Astrocyte (in vitro differentiated cells and primary cell): ENCODE data around the gene TBXT. TPM values are rescaled to one million over a fixed set of nuclear protein-coding genes. Genes with fewer than 3 reads are reported as not detected.

Experiments
- DNase-seq: peaks from one replicate; pipeline ENCODE4 v3.0.0-alpha.2; 2010; ENCODE audit warnings: low read depth
- FAIRE-seq: peaks from 2 replicates; lab custom pipeline; 2011; peaks lifted over from hg19 to GRCh38; lab: Jason Lieb, UNC
- H2AFZ ChIP-seq: 2 replicates; pipeline ENCODE4 v1.6.0; 2012; ENCODE audit warnings: low read depth, low read length, inconsistent platforms
- H3K27ac ChIP-seq: 2 replicates; pipeline ENCODE4 v1.5.1; 2011; ENCODE audit warnings: low read depth, low read length, inconsistent platforms
- H3K27me3 ChIP-seq: 2 replicates; pipeline ENCODE4 v1.6.0; 2011; ENCODE audit warnings: low read length, inconsistent platforms; ENCODE audit not compliant: insufficient read depth
- H3K36me3 ChIP-seq: 2 replicates; pipeline ENCODE4 v1.5.1; 2011; ENCODE audit warnings: low read length, inconsistent platforms; ENCODE audit not compliant: insufficient read depth
- H3K4me1 ChIP-seq: 2 replicates; pipeline ENCODE4 v1.5.1; 2011; ENCODE audit warnings: low read length, inconsistent platforms; ENCODE audit not compliant: insufficient read depth
- H3K4me2 ChIP-seq: 2 replicates; pipeline ENCODE4 v1.6.0; 2012; ENCODE audit warnings: low read length, inconsistent platforms
- H3K4me3 ChIP-seq: 2 replicates; pipeline ENCODE4 v1.5.1; 2011; ENCODE audit warnings: low read depth, mild to moderate bottlenecking, low read length, inconsistent platforms; ENCODE audit not compliant: insufficient read depth
- H3K79me2 ChIP-seq: 2 replicates; pipeline ENCODE4 v1.6.0; 2012; ENCODE audit warnings: mild to moderate bottlenecking, low read length, inconsistent platforms; ENCODE audit not compliant: insufficient read depth
- H3K9ac ChIP-seq: 2 replicates; pipeline ENCODE4 v1.6.0; 2012; ENCODE audit warnings: mild to moderate bottlenecking, low read length, inconsistent platforms
- H3K9me3 ChIP-seq: 2 replicates; pipeline ENCODE4 v1.5.1; 2012; ENCODE audit warnings: low read depth, mild to moderate bottlenecking, low read length, inconsistent platforms; ENCODE audit not compliant: insufficient read depth
- H4K20me1 ChIP-seq: 2 replicates; pipeline ENCODE4 v1.6.0; 2012; ENCODE audit warnings: low read length, inconsistent platforms; ENCODE audit not compliant: insufficient read depth
- H3K27ac Mint-ChIP-seq: one replicate; pipeline ENCODE4 v1.8.0; 2021; ENCODE audit warnings: mild to moderate bottlenecking, mixed read lengths; ENCODE audit not compliant: unreplicated experiment
- H3K27me3 Mint-ChIP-seq: one replicate; pipeline ENCODE4 v1.8.0; 2021; ENCODE audit warnings: low read depth, mixed read lengths; ENCODE audit not compliant: unreplicated experiment
- H3K36me3 Mint-ChIP-seq: one replicate; pipeline ENCODE4 v1.8.0; 2021; ENCODE audit warnings: low read depth, mixed read lengths; ENCODE audit not compliant: unreplicated experiment
- H3K4me1 Mint-ChIP-seq: one replicate; pipeline ENCODE4 v1.8.0; 2021; ENCODE audit warnings: low read depth, mixed read lengths; ENCODE audit not compliant: unreplicated experiment
- H3K4me3 Mint-ChIP-seq: one replicate; pipeline ENCODE4 v1.8.0; 2021; ENCODE audit warnings: mild to moderate bottlenecking, moderate library complexity, mixed read lengths; ENCODE audit not compliant: unreplicated experiment
- H3K9me3 Mint-ChIP-seq: one replicate; pipeline ENCODE4 v1.8.0; 2021; ENCODE audit warnings: mild to moderate bottlenecking, mixed read lengths; ENCODE audit not compliant: unreplicated experiment
- EZH2 ChIP-seq: IDR thresholded peaks from 2 replicates; pipeline ENCODE4 v1.6.1; 2012; ENCODE audit warnings: mild to moderate bottlenecking, low read length, inconsistent platforms; ENCODE audit not compliant: insufficient read depth
- total RNA-seq: library from RNA; stranded (reverse); gene quantifications from 2 replicates; pipeline ENCODE4 v1.2.1, GENCODE V29; 2021
- TF ChIP-seq, protein P1 (sequence below): IDR thresholded peaks from 2 replicates; pipeline ENCODE4 v1.5.1; 2011; ENCODE audit warnings: low read depth, mild to moderate bottlenecking, inconsistent platforms, low read length, moderate library complexity; ENCODE audit not compliant: insufficient read depth

The TBXT gene
- total RNA-seq, 1 donor from 2014 or later, result not detected

GRCh38 chr6:166167258-166167731 lies 356 bp downstream of the TBXT start:
- TF ChIP-seq, protein P1, sequence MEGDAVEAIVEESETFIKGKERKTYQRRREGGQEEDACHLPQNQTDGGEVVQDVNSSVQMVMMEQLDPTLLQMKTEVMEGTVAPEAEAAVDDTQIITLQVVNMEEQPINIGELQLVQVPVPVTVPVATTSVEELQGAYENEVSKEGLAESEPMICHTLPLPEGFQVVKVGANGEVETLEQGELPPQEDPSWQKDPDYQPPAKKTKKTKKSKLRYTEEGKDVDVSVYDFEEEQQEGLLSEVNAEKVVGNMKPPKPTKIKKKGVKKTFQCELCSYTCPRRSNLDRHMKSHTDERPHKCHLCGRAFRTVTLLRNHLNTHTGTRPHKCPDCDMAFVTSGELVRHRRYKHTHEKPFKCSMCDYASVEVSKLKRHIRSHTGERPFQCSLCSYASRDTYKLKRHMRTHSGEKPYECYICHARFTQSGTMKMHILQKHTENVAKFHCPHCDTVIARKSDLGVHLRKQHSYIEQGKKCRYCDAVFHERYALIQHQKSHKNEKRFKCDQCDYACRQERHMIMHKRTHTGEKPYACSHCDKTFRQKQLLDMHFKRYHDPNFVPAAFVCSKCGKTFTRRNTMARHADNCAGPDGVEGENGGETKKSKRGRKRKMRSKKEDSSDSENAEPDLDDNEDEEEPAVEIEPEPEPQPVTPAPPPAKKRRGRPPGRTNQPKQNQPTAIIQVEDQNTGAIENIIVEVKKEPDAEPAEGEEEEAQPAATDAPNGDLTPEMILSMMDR, result no peak
- TF ChIP-seq EZH2, result no peak
- Mint-ChIP-seq H3K36me3 (no peaks in the 10 kb centered on the region), H3K9me3 (peaks cover 7% of the 10 kb centered on the region), H3K4me1 (peaks cover 4% of the 10 kb centered on the region), H3K27ac (no peak overlapping the region), H3K27me3 (peaks cover 67% of the 10 kb centered on the region), H3K4me3 (peak overlapping the region; percentile 20)
- no peak overlapping the region for H3K4me3 ChIP-seq
- FAIRE-seq (no peak), DNase-seq (no peak)
- no peak overlapping the region for H3K4me2 ChIP-seq
- no peak overlapping the region for H2AFZ ChIP-seq
- no peaks in the 10 kb centered on the region for H3K36me3 ChIP-seq
- no peak overlapping the region for H3K9ac ChIP-seq
- no peak overlapping the region for H3K27ac ChIP-seq
- H3K4me1 ChIP-seq, result no peaks in the 10 kb centered on the region
- H4K20me1 ChIP-seq, result no peaks in the 10 kb centered on the region
- H3K79me2 ChIP-seq, result no peaks in the 10 kb centered on the region
- peaks cover 74% of the 10 kb centered on the region for H3K27me3 ChIP-seq
- H3K9me3 ChIP-seq, result peaks cover 7% of the 10 kb centered on the region

DNA sequence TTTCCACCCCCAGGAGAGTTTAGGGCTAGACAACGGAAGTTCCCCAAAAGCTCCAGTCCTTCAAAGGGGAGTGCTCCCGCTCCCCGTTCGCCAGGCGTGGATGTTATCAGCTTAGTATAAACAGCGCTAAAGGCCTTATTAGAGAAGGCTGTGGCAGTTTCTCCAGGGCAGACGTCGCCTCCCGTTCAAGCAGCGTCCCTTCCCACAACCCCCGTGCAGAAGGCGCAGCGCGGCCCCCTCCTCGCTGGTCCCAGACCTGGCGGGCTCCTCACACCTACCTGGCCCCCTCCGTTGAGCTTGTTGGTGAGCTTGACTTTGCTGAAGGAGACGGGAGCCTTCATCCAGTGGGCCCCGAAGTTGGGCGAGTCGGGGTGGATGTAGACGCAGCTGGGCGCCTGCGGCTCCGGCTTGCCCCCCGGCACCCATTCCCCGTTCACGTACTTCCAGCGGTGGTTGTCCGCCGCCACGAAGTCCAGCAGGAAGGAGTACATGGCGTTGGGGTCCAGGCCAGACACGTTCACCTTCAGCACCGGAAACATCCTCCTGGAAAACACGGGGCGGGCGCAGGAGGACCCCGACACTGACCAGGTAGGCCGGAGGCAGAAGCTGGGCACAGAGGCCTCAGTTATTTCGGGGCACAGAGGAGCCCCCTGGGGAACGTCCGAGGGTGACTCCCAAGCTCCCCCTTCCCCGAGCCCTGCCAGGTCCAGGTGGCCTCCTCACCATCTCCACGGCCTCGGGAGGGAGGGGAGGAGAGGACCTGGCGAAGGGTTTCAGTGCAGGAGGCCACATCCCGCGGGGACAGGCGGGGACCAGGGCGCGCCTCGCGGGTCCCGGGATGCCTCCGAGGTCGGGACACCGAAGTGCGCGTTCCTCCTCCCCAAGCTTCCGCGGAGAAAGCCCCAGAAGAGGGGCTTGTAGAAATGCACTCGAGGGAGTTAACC lies 1.1 kb downstream of the TBXT start:
- no peak for FAIRE-seq

More for the DNA sequence above, 1.1 kb downstream of the TBXT start:
- H3K4me1 ChIP-seq, result no peaks in the 10 kb centered on the region
- no peak overlapping the region for H3K9ac ChIP-seq
- no peak overlapping the region for H3K4me3 ChIP-seq
- H3K36me3 ChIP-seq, result no peaks in the 10 kb centered on the region
- H3K27ac Mint-ChIP-seq, result no peak overlapping the region
- H3K27me3 Mint-ChIP-seq, result peaks cover 71% of the 10 kb centered on the region
- no peak overlapping the region for H3K27ac ChIP-seq
- H3K27me3 ChIP-seq, result peaks cover 69% of the 10 kb centered on the region
- no peak for DNase-seq
- peaks cover 7% of the 10 kb centered on the region for H3K9me3 ChIP-seq
- H3K4me3 Mint-ChIP-seq, result no peak overlapping the region
- no peaks in the 10 kb centered on the region for H3K79me2 ChIP-seq
- no peak overlapping the region for H2AFZ ChIP-seq
- H3K4me1 Mint-ChIP-seq, result peaks cover 4% of the 10 kb centered on the region
- H4K20me1 ChIP-seq, result no peaks in the 10 kb centered on the region
- H3K36me3 Mint-ChIP-seq, result no peaks in the 10 kb centered on the region
- H3K4me2 ChIP-seq, result no peak overlapping the region
- H3K9me3 Mint-ChIP-seq, result peaks cover 7% of the 10 kb centered on the region
- TF ChIP-seq, protein P1, result no peak
- TF ChIP-seq EZH2, result no peak
